CD4-positive, alpha-beta T cell treated with Interleukin-1 beta for 1 hour (primary cell): Measurements from ENCODE around the gene SCRN2.

ENCODE experiments used
- DNase-seq, 2 donors: peaks; one replicate each; pipeline ENCODE4 v3.0.0-alpha.2; 2020 to 2022

Gene SCRN2

DNA sequence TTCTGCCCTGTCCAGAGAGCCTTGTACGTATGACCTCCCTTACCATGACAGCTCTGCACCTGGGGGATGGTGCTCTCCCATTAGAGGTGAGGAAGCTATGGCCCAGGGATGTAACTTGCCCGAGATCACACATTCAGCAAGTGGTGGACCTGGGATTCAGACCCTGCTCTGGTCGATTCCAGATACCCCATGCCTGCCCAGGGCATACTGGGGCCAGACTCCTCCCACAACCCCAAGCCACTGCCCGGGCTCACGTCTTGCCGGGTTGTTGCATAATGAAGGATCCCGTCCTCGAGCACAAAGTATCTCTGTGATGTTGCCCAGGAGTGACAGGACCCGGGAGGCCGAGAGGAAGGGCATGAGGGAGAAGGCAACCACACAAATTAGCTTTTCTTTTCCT, 21.6 kb downstream of the SCRN2 start:
- no peak for DNase-seq

DNA sequence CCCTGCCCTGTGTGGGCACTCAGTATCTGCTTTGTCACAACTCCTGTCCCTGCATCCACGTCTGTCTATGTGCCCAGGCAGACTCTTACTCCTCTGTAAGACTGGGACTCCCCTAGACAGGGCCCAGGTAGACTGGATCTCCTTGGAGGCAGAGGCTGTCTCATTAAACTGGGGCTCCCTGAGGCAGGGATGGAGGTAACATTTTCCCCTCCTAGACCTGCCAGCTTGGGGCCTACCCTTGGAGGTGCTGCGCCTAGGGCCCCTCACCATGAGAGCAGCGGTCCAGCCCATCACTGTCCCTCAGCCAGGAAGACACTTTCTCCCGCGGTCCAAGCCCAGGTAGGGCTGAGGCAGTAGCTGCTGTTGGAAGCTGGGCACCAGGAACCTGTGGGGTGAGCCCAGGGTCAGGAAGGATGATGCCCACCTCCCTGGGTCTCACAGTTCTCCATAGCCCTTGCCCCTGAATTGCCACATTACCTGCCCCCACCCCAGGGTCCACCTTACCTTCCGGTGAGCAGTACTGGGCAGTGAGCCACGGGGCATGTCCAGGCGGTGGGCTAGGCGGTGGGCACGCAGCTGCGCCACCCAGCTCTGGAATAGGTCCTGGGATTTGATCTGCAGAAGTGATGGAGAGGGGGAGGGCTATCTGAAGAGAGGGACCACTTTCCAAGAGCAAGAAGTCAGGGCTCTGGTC, 22.9 kb downstream of the SCRN2 start:
- DNase-seq, result no peak

DNA sequence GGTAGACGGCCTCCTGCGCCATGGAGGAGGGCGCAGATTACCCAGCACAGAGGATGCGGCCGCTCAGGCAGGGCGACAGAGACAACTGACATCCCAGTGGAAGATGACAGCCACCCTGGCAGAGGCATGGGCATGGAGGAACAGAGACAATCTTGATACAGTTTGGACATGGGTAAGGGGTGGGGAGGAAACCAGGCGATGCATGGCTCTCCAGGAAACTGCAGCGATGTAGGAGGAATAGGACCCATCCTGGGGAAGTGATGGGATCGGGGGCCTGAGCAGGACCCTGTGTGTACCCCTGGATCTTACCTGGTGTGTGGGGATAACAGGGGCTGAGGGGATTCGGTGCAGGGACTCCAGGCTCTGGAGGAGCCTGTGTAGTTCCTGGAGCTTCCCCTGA, 24.1 kb downstream of the SCRN2 start:
- no peak for DNase-seq

DNA sequence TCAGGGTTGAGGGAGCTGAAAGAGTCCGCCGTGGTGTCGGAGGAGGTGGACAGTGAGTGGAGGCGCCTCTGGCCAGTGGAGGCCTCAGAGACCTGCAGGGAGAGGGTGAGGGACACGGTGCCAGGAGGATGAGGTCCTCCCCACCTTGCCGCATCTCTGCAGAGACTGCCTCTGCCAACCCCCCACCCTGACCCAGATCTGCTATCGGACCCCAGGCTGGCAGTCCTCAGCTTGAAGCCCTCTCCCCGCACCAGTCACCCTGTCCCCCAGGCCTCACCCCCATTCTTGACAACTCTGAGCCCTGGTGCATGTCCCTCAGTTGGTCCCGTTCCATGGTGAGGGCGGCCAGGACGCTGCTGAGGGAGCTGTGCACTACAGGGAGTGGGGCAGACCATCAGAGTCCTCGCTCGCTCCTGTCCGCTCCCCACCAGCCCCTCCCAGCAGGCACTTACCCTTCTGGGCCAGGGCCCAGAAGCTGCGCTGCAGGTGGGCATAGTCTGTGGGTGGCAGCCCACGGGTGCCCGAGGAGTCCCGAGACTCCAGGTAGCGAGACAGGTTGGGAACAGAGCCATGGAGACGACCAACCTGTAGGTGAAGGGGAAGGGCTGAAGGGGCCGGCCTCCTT, 24.9 kb downstream of the SCRN2 start:
- DNase-seq, result no peak

DNA sequence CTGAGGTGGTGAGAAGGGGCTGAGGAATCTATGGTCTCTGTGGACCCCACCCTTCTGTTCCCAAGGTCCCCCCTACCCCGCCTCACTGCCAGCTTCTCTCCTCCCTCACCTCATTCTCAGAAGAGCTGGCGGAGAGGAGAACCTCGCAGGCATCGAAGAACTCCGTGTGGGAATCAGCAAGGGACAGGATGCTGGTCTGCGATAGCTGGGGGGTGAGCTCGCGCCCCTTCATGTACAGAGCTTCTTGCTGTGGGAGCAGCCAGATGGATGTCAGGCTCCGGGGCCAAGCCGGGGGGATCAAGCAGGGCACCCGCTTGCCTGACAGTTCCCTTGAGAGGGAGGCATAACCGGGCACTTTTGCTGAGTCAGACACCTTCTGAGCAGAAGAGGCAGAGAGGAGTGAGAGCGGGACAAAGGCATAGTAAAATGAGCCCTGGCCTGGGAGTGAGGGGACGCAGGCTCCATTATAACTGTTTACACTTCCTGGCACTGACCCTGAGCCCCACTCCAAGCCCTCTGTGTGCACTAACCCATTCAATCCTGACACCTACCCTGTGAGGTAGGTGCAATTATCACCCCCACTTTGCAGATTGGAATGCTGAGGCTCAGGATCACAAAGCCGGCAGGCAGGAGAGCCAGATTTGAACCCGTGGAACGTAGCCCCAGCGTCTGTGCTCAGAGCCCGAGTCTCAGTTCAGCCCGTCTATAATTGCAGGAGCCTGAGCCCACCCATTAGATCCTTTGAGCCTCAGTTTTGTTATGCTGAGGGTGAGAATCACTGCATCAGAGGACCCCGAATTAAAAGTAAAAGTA, 25.8 kb downstream of the SCRN2 start:
- DNase-seq, result no peak

DNA sequence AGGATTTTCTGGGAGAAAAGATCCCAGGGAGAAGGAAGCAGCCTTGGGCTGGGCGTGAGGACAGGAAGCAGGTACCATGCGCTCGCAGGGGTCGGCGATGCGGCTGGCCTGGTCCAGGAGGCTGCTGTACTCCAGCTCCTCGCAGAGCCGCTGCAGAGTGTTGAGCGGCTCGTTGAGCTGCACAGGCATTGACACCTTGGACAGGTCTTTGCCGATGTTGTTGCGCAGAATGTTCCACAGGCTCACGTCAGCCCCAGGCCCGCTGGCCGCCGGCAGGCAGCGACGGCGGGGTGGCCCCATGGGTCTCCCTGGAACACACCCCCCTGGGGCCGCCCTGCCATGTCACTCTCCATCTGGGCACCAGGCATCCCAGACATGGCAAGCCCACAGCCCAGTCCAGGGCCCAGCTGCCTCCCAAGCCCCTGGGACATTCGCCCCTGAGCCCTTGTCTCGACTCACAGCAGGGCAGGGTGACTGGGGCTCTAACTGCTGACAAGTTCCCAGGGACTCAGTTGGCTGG, 27.5 kb downstream of the SCRN2 start:
- DNase-seq, result no peak

DNA sequence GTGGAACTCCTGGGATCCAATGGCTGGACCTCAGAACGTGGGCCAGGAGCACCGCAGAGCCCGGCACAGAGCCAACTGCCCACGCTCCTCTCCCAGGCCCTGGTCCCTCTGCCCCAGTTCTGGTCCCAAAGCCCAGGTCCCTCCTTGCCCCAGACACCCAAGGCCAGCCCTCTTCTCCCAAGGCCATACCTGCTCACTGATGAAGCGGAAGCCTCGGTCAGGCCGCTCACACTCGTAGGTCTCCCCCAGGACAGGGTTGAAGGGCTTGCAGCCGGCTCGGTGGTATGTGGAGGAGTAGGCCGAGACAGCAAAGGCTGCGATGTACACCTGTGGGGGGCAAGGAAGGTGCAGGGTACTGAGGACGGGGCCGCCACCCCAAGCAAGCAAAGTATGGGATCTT, 28.0 kb downstream of the SCRN2 start:
- DNase-seq, result no peak

DNA sequence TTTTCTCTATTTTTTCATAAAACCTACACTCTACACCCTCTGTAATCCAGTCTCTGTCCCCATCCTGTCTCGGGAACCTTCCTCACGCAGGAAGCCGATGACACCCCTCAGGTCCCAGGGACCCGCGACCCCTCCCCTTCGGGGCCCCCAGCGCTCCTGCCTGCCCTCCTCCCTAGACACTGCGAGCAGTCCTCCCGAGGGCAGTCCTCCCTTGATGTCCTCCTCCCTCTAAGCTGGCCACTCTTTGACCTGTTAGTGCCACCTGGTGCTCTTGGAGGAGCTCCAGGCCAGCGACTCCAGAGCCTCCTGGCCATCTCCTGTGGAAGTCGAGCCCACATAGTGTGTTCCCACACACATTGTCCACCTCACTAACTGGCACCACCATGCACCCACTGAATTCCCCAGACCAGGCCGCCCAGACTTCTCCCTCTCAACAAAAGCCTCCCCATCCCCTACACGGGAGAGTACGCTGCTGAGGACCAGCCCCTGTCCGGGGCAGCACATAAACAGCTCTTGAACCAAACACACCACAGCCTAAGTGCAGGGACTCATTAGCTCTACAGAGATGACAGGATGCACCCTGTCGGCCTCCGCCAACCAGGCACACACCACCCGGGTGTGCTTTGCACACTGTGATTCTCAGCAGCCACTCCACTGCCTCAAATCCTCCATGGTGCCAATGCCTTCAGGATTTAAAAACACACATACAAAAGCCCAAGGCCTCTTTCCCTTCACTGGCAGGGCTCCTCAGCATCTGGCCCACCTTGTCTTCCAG, 28.7 kb downstream of the SCRN2 start:
- no peak for DNase-seq

DNA sequence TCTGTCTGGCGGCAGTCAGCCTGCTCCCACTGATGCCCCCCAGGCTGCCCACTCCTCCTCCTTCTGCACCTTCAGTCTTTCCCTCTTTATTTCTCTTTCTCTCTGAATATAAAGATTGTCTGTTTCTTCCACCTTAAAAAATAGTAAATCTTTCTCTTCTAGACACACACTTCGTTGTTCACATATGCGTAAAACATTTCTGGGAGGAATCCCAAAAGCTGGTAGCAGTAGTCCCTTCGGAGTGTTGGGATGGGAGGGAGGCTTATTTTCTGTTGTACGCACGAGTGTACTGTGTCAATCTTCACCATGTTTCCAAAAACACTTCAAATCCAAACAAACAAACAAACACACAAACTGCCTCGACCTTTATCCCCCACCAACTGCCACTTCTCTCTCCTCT, 29.4 kb downstream of the SCRN2 start:
- DNase-seq, result no peak

DNA sequence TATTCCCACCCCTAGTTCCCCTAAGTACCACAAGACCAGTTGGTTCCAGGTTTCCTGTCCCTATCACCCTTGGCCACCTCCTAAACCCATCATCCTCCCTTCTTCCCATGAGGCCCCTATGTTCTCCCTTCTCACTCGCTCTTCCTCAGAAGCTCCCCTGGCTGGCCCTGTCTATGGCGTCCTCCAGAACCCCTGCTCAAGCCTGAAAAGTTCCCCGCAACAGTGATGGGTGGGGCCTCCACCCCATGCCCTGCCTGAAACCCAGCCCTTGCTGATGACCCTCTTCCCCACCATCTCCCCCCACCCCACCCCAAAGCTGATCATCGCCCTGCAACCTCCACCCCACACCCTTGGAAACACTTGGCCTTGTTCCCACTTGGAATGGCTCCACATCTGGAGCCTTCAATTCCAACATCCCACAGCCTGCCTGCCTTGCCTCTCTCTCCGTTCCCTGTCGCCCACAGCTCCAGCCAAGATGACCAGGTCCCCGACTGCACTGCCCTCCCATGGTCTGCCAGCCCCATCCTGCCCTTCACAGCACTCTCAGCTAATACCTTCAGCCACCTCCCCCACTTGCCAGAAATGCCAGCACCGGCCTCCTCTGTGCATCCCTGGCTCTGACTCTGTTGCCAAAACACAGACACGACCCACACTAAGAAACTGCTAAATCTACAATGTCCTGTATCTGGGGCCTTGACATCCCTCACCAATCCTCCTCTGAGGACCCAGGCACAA, 30.0 kb downstream of the SCRN2 start:
- no peak for DNase-seq

DNA sequence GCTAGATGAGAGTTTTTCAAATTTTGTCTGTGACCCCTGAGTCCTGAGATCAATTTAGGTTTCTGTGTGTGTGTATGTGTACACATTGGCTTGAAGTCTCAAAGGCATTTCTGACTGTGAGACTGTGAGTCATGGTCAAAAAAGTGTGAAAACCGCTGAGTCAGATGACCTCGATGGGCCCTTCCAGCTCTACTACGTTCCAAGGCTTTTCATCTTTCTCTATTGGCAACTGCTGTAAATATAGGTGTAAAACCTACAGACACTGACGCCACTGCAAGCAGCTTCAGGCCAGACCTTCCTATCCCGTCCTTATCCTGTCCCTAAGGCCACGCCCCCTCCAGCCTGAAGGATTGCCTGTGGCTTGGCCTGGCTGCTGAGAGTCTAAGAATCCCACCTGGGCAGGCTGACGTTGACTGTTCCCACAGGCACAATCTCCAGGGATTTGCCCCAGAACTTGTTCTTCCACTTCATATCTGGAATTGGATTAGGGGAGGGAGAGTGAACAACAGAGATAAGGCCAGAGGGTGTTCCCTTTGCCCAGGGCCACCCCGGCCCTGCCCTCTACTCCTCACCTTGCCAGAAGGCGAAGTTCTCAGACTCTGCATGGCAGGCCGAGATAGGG, 30.8 kb downstream of the SCRN2 start:
- DNase-seq, result peak; percentile 39 to 45

DNA sequence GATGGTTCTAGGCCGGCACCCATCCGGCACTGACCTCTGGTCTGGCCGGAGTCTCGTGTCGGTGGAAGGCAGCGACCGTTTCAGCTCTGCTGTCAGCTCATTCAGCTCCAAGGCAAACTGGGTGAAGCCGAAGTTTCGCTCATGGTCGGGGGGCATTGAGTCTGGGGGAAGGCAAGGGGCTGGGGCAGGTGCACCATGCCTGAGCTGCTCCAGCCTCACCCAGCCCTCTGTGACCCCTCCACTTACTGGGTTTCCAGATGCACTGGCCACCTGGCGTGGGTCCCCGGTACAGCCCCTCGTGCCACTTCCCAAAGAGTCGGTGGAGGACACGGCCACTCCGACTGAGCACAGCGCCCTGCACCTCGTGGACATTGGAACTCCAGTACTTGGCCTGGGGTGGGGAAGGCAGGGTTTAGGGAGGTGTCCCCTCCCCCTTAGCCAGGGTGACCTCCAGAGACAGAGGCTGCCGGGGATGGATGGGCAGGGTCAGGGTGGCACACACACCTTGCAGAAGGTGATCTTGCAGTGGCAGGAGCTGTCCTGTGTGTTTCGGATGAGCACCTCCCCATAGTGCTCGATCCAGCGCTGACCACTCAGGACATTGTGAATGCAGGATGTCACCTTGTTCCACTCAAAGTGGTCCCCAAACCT, 32.1 kb downstream of the SCRN2 start:
- DNase-seq, result no peak

DNA sequence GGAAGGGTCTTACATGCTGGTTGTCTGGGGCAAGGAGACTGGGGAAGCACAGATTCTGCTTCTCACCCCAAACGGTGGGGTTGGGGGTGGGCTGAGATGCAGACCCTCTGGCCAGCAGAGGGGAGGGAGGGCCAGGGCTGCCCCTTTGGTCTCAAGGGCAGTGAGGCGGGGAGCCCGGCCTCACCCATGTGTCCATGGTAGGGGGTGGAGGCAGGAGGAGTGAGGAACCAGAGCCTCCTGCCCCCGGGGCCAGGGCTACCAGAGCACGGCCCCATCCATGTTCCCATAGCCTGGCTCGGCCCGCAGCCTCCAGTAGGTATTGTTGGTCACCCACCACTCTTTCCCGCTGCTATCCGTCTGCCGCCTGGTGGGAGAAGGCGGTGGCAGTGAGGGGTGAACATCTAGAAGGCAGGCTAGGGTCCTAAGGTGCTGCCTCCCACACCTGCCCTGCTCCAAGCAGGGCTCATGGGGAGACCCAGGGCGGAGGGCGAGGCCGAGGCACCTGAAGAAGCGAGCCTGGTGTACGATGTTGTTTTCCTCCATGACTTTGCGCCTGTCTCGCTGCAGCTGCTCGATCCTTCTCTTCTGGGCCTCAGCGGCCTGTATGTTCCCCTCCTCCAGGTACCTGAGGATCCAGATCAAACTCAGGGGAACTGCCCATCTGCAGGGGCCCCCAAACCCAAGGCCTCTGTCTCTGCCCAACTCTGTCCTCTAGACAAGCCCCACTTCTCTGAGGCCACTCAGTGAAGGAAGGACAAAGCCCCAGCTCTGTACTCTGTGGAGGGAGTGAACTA, 32.8 kb downstream of the SCRN2 start:
- DNase-seq, result no peak

DNA sequence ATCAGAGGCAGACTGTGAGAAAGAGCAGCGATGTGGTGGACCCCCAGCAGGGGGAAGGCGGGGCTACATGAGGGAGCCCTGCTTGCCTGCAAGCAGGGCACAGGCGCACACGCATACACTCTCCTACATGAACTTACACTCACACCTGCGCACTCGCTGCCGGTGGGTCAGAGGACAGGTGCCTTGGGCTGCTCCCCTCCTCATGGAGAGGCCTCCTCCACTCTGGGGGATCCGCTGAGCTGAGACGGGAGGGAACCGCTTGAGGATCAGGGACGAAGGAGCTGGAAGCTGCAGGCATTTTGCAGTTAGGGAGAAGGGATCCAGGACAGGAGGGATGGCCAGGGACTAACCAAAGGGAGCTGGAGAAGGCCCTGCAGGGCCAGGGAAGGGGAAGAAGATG, 33.7 kb downstream of the SCRN2 start:
- DNase-seq, result no peak

DNA sequence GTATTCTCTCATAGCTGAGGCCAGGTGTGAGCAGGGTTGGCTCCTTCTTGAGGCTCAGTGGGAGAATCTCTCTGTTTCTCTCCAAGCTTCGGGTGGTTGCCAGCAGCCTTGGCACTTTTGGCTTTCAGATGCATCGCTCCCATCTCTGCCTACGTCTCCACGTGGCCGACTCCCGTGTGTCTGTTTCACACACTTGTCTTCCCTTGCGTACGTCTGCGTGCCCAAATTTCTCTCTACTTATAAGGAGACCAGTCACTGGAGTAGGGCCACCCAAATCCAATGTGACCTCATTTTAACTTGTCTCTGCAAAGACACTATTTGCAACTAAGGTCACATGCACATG, 34.2 kb downstream of the SCRN2 start:
- DNase-seq, result no peak

DNA sequence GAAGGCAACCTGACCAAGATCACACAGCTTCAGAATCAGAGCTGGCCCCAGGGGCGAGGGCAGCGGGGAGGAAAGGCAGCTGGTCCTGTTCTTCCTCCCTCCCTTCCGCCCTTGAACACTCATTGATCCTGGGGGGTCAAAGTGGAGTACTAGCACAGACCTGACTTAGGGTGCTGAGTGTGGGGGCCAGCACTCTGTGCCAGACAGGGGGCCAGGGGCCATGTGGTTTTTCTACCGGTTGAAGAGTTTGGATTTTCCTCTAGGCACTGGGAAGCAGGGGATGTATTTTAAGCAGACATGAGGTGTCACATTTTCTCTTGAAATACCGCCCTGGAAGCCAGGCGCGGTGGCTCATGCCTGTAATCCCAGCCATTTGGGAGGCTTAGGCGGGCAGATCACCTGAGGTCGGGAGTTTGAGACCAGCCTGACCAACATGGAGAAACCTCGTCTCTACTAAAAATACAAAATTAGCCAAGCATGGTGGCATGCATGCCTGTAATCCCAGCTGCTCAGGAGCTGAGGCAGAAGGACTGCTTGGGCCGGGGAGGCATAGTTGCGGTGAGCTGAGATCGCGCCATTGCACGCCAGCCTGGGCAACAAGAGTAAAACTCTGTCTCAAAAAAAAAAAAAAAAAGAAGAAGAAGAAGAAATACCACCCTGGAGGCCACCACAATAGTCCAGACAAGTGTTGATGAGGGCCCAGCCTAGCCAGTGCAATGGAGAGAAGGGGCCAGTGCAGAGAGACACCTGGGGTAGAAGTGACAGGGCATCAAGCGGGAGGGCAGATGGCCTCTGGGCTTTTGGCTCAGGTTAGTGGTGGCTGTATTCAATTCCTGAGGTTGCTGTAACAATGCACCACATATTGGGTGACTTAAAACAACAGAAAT, 34.8 kb downstream of the SCRN2 start:
- no peak for DNase-seq

DNA sequence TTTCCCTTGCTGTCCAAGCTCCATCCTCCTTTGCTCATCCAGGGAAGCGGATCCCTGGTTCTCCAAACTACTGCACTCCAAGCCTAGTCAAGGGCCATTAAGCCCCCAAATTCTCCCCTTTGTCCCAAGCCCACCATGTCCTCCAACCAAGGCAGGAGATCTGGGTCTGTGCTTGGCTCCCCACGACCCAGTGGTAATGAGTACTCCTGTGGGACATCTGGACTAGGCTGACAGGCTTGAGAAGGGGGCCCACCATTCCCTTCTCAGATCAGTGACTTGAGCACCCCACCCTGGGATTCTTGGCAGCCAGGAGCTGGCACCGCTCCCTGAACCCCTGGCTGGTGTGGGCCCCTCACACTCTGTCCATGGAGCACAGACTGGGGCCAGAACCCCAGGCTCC, 36.6 kb downstream of the SCRN2 start:
- no peak for DNase-seq

DNA sequence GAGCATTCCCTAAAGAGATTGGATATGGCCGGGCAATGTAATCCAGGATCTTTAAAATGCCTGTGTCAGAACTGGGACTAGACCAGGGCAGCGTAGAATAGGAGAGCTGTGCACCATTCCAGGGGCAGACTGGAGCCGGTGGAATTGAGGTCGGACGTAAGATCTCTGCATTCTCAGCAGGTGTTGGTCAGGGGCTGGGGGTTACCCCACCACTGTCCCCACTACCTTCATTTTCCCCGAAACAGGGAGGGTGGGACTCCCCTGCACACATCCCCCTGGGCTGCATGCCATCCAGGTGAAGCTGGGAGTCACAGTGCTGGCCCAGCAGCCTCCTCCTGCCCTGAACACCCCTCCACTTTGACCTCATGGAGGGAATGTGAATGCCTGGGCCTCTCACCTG, 37.3 kb downstream of the SCRN2 start:
- DNase-seq, result no peak

DNA sequence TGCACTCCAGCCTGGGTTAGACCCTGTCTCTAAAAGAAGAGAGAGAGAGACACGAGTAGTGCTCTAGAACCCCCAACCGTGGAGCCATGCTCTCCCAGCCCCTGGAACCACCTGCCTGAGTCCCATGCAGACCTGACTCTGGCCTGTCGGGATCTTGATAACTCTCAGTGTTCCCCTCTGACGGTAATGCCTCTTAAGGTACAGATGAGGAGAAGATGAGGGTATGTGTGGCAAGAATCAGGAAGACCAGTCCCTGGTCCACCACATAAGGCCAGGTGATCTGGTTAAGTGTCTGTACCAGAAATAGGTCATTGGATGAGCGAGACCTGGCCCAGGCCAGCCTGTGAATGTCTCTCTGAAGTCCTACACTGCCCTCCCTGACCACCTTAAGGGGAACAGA, 37.9 kb downstream of the SCRN2 start:
- no peak for DNase-seq
